HG03565 (cell line): ENCODE results near the gene BRAT1.
A peak's percentile ranks its signal among the peaks of the same experiment; 100 is the strongest.
"Not testable (repeated sequence)": the region's sequence is repeated elsewhere in the genome, so short reads cannot be mapped to it uniquely, and the experiment has no call there.

Experiments used
- ATAC-seq: cut with Tn5 transposase; IDR thresholded peaks from one replicate; pipeline ENCODE4 v1.9.1; 2021; ENCODE audit warnings: mild to moderate bottlenecking, moderate library complexity; ENCODE audit not compliant: unreplicated experiment

Gene BRAT1

GRCh38 chr7:2564970-2565540 is 9.7 kb upstream of the BRAT1 start:
- ATAC-seq: no peak

GRCh38 chr7:2563955-2564354 is 8.6 kb upstream of the BRAT1 start:
- ATAC-seq: not testable (repeated sequence)

- peak; percentile 14 for ATAC-seq
These were observed 4.1 kb upstream of the BRAT1 start for GRCh38 chr7:2559283-2559950.

- peak; percentile 42 for ATAC-seq
These were observed 3.4 kb upstream of the BRAT1 start, which contains the start of gene IQCE for GRCh38 chr7:2558629-2559282. Gene IQCE, plus strand, starts transcription at chr7:2558979. Its CDS starts 203 bp downstream, at chr7:2559182.

GRCh38 chr7:2554661-2555111 is 638 bp downstream of the BRAT1 start:
- no peak for ATAC-seq

GRCh38 chr7:2553831-2554581 is 1.3 kb downstream of the BRAT1 start:
- ATAC-seq: no peak

GRCh38 chr7:2553108-2553507 is 2.2 kb downstream of the BRAT1 start:
- ATAC-seq: no peak

GRCh38 chr7:2551418-2551817 is 3.9 kb downstream of the BRAT1 start:
- ATAC-seq: no peak

- ATAC-seq: no peak
These were observed 8.3 kb downstream of the BRAT1 start for GRCh38 chr7:2546776-2547586.

- no peak for ATAC-seq
These were observed 9.4 kb downstream of the BRAT1 start for GRCh38 chr7:2545746-2546425.

GRCh38 chr7:2544541-2545188 is 10.7 kb downstream of the BRAT1 start:
- no peak for ATAC-seq

GRCh38 chr7:2542916-2543871 is 12.1 kb downstream of the BRAT1 start:
- no peak for ATAC-seq

- ATAC-seq: no peak
These were observed 13.1 kb downstream of the BRAT1 start for GRCh38 chr7:2542011-2542915.

GRCh38 chr7:2541291-2542010 is 13.9 kb downstream of the BRAT1 start:
- ATAC-seq: no peak

- ATAC-seq: no peak
These were observed 14.7 kb downstream of the BRAT1 start for GRCh38 chr7:2540641-2541051.

GRCh38 chr7:2540133-2540532 is 15.2 kb downstream of the BRAT1 start:
- no peak for ATAC-seq
